ENCODE measurements around the gene DMRT2. TPM values are rescaled to one million over a fixed set of nuclear protein-coding genes. Genes with fewer than 3 reads are reported as not detected.

The DMRT2 gene
- total RNA-seq, 4 donors from 2014 or later: 6.8 to 19.0 (median 7.8) TPM

DNA sequence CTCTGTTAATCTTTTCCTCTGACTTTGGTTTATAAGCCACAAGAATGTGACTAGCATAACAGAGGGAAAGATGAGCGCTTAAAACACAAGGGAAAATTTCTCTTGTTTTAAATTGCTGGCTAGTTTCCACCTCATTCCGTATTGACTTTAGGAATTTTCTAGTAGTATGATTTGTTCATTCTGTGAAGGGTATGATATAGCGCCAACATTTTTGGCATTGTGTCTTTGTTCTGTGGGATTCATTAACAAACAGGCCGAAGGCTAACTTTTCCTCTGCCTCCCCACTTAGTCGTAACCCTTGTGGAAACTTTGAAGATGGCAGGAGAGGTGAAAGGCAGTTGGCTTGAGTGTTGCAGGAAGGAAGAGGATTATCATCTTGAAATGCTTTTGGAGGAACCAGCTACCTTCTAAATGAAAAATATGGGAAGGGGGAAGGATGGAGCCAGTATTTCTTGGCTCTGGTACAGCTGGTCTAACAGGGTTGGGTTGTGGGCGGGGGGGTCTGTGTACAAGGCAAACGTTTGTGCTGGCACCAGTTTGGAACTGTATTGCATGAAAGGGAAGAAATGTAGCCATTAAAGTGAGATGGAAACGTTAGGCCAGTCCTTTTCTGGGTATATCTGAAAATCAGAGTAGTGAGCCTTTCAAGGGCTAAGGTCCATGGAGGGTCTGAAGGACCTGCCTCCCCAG, 21.5 kb upstream of the DMRT2 start:
- TF ChIP-seq, protein P1, sequence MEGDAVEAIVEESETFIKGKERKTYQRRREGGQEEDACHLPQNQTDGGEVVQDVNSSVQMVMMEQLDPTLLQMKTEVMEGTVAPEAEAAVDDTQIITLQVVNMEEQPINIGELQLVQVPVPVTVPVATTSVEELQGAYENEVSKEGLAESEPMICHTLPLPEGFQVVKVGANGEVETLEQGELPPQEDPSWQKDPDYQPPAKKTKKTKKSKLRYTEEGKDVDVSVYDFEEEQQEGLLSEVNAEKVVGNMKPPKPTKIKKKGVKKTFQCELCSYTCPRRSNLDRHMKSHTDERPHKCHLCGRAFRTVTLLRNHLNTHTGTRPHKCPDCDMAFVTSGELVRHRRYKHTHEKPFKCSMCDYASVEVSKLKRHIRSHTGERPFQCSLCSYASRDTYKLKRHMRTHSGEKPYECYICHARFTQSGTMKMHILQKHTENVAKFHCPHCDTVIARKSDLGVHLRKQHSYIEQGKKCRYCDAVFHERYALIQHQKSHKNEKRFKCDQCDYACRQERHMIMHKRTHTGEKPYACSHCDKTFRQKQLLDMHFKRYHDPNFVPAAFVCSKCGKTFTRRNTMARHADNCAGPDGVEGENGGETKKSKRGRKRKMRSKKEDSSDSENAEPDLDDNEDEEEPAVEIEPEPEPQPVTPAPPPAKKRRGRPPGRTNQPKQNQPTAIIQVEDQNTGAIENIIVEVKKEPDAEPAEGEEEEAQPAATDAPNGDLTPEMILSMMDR (IDR thresholded peaks at IDR 0.05; ENCODE audit: low read depth): no peak

GRCh38 chr9:1031951-1032601, 18.1 kb upstream of the DMRT2 start:
- TF ChIP-seq, protein P1 (IDR thresholded peaks at IDR 0.05; ENCODE audit: low read depth): no peak

DNA sequence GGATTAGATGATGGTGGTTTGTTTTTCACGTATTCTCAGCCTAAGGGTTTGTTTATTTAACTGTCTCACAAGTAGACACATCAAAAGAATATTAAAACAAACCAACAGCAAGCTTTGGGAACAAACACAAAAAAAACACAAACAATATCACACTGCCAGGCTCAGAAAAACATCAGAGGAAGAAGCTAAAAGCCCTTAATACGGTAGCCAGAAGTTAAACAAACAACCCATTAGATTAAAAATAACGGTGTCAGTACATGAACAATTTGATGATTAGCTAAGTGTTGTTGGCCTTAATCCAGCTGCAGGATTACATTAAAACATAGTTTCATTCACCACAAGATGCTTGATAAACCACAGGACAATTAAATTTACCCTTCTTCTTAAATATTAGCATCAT, 15.9 kb upstream of the DMRT2 start:
- TF ChIP-seq, protein P1 (IDR thresholded peaks at IDR 0.05; ENCODE audit: low read depth): no peak

- TF ChIP-seq, protein P1 (IDR thresholded peaks at IDR 0.05; ENCODE audit: low read depth): no peak
These were observed 10.6 kb upstream of the DMRT2 start for GRCh38 chr9:1039589-1039988.

- TF ChIP-seq, protein P1 (IDR thresholded peaks at IDR 0.05; ENCODE audit: low read depth): no peak
These were observed 7.7 kb upstream of the DMRT2 start for GRCh38 chr9:1042466-1042865.

- TF ChIP-seq, protein P1 (IDR thresholded peaks at IDR 0.05; ENCODE audit: low read depth): no peak
These were observed 5.5 kb upstream of the DMRT2 start for GRCh38 chr9:1044643-1045042.

DNA sequence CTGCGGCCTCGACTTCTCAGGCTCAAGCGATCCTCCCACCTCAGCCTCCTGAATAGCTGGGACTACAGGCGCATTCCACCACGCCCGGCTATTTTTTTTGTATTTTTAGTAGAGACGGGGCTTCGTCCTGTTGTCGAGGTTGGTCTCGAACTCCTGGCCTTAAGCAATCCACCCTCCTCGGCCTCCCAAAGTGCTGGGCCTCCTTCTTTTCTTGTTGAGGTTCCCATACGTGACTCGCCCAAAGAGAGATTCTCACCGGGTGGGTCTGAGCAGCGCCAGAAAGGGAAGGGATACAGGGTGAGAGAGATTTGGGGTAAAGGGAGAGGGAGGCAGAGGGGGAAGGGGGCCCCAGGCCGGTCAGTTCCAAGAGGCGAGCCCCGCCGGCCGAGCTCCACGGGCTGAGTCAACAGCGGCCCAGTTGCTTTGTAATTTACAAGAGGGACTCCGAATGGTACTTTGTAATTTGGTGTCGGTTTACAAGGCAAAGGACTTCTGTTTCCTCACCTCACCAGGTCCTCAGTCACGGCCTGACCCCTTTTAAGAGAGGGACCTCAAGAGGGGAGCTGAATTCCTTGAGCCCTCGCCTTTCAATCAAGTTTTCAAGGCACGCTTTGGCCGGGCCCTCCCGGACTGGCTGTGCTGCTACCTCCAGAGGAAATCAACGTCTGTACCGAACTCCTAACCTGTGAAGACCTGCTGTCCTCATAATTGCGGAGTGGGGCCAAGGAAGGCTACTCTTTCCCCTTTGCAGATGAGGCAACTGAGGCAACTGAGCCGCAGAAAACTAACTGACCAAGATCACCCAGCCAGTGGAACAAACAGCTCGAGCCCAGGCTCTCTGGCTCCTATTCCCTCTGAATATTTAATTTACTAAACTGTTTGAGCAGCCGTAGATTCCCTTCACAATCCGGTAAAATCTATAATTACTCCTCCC, 3.3 kb upstream of the DMRT2 start:
- TF ChIP-seq, protein P1 (IDR thresholded peaks at IDR 0.05; ENCODE audit: low read depth): no peak
